HG02588 (cell line): ENCODE measurements around the gene GRIP1.

Source experiments
- ATAC-seq: cut with Tn5 transposase; IDR thresholded peaks from one replicate; pipeline ENCODE4 v1.9.1; 2021; ENCODE audit warnings: mild to moderate bottlenecking, moderate library complexity; ENCODE audit not compliant: unreplicated experiment

GRIP1 gene, protein sequence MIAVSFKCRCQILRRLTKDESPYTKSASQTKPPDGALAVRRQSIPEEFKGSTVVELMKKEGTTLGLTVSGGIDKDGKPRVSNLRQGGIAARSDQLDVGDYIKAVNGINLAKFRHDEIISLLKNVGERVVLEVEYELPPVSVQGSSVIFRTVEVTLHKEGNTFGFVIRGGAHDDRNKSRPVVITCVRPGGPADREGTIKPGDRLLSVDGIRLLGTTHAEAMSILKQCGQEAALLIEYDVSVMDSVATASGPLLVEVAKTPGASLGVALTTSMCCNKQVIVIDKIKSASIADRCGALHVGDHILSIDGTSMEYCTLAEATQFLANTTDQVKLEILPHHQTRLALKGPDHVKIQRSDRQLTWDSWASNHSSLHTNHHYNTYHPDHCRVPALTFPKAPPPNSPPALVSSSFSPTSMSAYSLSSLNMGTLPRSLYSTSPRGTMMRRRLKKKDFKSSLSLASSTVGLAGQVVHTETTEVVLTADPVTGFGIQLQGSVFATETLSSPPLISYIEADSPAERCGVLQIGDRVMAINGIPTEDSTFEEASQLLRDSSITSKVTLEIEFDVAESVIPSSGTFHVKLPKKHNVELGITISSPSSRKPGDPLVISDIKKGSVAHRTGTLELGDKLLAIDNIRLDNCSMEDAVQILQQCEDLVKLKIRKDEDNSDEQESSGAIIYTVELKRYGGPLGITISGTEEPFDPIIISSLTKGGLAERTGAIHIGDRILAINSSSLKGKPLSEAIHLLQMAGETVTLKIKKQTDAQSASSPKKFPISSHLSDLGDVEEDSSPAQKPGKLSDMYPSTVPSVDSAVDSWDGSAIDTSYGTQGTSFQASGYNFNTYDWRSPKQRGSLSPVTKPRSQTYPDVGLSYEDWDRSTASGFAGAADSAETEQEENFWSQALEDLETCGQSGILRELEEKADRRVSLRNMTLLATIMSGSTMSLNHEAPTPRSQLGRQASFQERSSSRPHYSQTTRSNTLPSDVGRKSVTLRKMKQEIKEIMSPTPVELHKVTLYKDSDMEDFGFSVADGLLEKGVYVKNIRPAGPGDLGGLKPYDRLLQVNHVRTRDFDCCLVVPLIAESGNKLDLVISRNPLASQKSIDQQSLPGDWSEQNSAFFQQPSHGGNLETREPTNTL

DNA sequence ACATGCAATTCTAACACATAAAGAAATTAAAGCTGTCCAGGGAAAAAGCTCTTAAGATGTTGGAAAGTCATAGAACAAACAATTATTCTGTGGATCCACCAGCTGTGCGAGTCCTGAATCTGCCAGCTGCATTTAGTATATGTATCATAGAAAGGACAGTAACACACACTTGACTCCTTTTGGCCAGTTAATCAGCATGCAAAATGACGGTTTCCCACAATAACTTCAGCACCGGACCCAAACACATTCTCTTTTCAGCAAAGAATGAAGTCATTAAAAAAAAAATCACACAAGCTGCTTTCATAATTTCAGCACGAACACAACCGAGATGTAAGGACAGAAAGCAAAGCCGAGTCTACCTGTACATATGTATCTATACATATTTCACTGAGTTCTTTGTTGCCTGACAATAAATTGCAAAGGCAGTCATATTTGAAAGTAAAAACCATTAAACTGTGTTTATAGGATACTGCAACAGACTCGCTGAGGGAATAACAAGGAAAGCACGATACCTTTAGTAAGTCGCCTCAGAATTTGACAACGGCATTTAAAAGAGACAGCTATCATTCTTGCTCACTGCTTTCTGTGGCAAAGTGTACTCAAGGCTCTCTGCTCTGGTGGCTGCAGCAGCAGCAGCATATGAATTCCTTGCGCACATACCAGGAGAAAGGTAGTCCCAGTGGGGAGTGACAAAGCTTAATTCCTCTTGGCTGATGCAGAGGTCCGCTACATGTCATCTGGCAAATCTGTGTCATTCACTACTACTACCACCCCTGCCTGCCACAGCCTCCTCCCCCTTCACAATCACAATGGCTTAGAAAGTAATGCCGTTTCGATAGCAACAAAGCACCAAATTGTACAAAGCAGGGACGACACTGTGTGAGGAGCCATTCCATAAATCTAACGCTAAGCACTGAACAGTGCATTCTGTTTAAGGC, at the start of gene GRIP1:
Gene GRIP1, minus strand, starts transcription at position 739 of the 938 bp plus-strand sequence. Its CDS starts 172 bp downstream, at position 567.
- no peak for ATAC-seq

DNA sequence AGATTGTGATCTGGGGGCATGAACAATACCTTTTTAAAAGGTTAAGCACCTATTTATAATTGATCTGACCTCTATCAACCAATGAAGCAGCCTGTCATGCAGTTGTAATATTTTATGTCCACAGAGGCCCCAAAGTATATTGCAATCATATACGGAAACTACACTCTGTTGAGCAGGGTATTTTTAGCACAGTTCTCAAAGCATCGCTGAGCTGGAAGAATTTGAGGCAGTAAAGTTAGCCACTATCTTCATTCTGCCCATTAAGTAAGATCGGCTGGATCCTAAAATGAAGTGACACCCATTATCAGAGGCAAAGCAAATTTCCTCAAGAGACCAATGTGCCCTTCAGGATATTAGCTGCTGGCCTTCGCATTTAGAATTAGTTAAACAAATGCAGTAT, 47.7 kb upstream of the GRIP1 start:
- no peak for ATAC-seq

DNA sequence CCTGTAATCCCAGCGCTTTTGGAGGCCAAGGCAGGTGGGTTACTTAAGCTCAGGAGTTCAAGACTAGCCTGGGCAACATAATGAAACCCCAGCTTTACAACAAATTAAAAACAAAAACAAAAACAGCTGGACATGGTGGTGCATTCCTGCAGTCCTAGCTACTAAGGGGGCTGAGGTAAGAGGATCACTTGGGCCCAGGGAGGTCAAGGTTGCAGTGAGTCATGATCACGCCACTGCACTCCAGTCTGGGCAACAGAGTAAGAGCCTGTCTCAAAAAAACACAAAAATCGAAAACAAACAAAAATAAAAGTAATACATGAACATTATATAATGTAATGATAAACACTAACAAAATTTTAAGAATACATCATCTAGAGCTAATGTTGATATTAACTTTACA, 46.2 kb upstream of the GRIP1 start:
- ATAC-seq: no peak

DNA sequence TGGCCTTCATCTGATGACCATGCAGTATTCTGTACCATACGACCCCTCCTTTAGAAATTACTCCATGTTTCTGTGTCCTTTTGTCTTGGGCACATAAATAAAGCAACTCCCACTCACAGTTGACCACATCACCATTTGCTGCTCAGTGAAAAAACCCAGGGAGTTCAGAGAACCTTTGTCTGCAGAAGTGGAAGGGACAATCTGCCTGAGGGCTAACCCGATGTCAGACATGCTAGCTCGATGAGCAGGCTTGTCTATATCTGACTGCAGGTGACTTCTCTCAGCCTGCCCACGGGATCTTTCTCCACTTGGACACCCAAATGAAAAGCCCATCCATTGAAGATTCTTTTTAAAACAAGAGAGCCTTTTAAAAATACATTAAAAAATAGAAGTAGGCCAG, 45.7 kb upstream of the GRIP1 start:
- no peak for ATAC-seq

DNA sequence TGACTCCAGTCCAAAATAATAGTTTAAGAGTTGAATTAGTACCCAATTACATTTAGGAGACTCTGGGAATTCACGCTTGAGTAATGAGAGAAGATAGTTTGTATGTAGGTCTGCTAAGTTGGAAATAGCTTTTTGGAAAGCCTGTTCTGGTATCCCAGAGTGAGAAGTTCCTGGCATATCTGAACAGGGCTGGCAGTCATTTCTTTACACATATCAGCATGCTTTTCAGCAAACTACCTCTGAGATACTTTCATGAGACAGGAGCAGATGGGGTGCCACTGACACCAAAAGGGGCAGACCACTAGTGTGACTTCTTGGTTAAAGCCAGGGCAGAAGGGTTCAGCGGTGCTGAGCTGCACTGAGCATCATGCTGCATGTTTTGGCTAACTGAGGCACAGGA, 45.1 kb upstream of the GRIP1 start:
- ATAC-seq: no peak

DNA sequence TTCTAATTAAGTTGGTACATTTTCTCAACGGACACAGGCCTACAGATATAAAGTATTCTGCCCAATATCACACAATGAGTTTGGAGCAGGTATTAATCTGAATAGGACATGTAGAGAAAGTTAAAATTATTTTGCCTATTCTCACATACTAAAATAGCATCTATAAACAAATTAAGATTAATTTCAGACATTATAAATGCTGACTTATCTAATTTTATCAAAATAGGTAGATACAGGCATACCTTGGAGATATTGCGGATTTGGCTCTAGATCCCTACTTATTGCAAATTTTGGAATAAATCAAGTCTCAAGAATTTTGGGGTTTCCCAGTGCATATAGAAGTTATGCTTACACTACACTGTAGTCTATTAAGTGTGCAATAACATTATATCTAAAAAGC, 41.0 kb upstream of the GRIP1 start:
- no peak for ATAC-seq

DNA sequence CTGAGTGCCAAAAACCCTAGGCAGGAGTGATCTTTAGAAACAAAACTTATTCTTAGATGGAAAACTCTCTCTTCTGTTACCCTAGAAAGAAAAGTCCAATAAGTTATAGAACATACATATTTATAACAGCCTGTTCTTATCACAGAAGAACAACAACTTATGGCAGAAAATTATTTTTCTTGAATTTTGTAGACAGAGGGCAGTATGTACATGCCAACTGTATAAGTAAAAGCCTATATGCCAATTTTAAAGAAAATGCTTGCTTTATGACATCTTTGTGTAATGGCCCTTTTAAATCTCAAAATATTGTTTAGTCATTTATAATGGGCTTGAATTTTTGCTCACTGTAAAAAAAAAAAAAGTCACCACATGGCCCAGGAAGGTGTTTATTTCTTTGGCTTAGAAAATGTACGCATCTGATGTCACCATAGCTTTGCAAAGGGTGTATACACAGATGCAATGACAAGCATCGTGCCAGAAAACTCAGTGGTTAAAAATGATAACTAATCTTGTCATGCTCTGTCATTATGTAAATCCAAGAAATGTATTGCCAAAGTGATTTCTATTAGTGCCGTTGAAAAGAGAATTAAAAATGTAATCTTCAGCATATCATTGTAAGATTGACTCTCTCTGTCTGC, 38.3 kb upstream of the GRIP1 start:
- no peak for ATAC-seq

DNA sequence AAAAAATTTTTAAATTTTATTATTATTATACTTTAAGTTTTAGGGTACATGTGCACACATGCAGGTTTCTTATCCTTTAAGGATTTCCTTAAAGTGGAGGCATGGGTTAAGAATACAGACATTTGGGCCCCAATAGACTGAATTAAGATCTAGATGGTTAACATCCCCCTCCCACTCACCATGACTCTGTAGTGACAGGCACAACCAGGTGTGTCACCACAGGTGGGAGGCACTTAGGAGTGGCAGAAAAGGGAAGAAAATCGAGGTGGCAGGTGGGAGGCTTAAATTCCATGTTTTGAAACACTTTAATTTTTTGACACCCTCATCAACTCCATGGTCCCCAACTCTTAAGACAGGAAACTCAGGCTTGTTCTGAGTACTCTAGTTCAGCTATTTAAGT, 37.6 kb upstream of the GRIP1 start:
- ATAC-seq: no peak

DNA sequence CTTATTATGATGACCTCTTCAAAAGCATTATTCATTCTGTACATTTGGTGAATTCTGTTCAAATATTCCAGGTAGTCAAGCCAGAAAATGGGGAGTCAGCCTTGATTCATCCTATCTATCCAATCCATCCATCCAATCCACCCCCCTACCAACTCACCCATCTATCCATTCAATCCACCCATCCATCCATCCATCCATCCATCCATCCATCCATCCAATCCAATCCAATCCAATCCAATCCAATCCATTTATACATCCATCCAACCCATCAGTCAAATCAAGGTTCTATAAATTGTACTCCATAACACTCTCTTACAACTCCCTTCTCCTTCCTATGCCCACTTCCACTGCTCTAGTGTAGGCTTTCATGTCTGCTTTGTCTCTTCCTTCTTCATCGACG, 35.8 kb upstream of the GRIP1 start:
- ATAC-seq: no peak

DNA sequence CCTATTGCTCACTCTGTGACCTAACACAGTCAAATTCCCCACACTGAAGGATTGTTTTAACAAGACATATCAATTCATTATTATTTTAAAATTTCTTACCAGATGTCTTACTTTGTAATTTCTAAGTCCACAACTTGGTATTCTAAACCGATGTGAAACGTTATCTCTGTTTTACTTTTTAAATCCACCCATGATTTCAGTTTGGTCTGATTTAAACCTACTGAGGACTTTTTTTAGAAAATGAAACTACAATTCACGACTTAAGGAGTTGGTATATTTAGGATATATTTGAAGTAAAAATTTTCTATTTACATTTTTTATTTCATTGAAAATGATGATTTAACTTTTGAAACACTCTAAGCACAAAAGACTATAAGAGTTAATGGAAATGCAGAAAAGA, 35.1 kb upstream of the GRIP1 start:
- no peak for ATAC-seq

DNA sequence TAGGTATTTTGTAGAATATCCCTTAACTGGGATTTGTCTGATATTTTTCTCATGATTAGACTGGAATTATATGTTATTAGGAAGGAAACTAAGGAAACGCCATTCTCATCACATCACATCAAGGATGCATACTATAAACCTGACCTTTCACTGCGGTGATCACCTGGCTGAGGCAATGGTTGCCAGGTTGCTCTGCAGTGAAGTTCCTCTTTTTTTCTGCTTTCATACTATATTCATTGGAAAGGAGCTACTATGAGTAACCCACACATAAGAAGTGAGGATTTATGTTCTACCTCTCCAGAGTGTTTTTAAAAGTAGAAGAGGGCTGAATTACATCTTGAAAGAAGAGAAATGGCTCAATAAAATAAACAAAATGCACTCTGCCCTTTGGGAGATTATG, 31.0 kb upstream of the GRIP1 start:
- ATAC-seq: no peak

DNA sequence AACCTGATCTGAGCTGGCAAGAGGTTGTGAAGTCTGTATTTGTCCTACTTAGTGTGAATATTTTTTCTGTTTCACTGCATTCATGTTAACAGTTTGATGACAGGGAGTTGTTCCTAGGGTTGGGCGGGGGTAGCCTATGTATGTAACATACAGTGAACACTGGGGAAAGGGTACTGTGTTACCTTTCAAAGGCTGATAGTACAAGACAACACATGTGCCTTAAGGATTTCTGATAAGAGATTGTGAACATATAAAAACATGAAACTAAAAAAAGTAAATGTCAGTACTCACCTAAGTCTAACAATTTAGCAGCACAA, 30.5 kb upstream of the GRIP1 start:
- no peak for ATAC-seq

DNA sequence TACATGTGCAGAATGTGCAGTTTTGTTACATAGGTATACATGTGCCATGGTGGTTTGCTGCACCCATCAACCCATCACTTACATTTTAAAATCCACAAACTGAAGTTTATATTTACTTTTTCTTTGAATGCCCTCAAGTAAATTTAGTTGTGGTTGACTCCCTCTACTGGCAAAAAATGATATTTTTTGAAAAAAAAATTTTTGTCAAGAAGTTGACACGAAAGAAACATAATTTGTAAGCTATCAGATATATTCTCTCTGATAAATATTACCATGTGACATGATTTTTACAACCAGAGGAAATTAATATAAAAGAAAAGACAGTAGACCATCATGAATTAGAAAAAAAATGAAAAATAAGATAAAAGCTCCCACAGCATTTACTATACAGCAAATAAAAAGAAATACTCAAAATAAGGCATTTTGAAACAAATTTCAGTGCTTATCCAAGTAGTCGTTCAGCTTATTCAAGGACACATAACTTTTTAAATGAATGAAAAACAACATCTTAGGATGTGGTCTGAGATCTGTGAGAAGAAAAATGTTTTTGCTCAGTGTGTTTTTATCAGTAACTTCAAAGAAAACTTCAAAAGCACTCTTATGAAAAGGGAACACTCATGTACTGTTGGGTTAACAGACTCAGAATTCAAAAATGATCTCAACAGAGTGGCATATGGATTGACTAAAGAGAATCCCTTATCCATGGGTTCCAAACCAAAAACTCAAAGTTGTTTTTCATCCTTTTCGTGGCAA, 30.0 kb upstream of the GRIP1 start:
- ATAC-seq: no peak

DNA sequence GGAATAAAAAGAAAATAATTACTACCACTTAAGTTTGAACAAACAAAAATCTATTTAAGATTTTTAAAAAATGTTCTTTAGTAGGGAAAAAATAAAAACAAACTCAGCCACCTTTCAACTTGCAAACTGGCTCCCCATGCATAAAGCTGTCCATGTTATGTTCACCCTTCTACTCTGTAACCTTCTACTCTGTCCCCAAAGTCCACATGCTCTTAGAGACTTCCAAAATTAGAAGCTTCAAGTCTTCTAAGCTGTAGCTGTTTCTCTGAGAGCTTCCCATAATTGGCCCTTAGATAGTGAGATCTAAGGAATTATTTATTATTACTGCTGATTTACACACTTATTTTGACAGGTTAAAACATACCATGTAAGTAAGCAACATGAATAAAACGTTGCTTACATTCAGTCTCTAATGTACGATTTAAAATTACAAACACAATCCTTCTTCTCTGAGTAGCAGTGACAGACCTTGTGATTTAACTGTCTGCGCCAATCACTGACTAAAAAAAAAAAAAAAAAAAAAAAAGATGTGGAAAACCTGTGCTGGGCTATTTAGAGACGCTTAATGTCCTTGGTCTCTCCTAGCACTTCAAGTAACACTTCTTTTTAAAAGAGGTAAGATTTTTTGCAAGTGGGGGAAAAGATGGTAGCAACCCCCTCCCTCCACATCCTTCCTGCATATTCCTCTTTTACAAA, 28.3 kb upstream of the GRIP1 start:
- ATAC-seq: no peak

DNA sequence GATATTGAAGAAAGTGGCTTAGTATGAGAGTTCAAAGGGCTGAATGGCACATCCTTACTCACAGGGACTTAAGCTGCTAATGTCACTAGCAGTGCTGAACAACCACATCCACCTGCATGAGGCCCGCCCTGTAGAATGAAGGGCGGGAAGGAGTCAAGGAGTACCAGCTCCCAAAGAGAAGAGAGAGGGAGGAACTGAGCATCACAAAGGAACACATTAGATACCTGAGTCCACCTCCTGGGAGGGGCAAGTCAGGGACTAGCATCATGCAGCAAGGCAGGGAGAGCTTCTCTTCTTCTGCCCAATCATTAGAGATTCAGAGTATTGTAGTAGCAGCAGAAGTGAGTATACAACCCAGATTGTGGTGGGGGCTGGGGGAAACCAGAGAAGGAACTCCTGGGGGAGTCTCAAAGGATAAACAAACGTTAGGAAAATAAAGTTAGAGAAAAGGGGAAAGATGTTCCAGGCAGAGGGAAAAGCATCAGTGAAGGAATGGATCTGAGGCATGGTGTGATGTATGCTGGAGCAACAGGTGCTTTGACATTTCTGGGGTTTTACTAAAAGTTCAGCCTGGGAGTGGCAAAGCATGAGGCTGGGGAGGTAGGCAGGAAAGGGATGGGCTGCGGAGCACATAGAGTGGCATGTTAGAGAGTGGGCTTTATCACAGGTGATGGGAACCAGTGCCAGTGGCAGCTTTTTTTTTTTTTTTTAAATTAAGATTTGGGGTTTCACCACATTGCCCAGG, 21.0 kb upstream of the GRIP1 start:
- no peak for ATAC-seq

DNA sequence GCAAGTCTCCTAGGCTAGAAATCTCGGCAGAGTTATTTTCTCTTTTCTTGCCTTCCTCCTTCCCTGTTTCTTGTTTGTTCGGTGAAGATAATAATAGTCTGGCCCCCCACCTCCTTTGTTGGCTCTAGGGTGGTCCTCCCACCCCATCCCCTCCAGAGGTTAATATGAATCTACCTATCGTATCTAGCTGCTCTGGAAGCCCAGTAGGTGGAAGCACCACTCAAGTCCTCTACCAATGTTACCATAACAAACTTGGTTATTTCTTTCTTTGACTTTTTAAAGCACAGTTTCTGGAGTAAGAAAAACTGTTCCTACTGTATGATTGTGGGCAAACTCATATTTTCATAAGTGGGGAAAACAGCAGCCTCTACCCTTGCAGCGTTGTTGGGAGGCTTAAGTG, 19.7 kb upstream of the GRIP1 start:
- ATAC-seq: no peak

DNA sequence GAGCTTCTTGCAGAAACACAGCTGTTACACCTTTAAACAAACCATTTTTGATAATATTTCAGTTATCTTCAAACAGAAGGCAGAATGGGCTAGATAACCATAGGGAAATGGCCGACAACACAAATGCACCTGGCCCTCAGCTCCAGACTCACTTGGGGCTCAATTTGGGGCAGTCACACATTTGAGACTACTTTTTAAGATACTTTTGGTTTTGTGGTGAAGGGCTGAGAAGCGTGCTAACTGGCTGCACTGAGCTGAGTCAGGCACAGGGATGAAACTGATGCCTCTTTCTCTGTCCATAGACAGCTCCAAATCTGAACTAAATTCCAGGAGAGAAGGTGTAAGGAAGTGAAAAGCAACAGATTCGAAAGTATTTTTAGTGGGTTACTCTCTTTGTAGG, 18.5 kb upstream of the GRIP1 start:
- ATAC-seq: no peak
